Measurements from ENCODE around the gene MAML2. TPM values are rescaled to one million over a fixed set of nuclear protein-coding genes. Genes with fewer than 3 reads are reported as not detected.

Gene MAML2
- total and polyA plus RNA-seq, 9 of the 15 experiments (the other 6 are each of a cell fraction or from before 2014, with no cell fraction given), result 0.79 to 6.8 (median 4.8) TPM

- no peak for ATAC-seq
- 54% methylated on average over 2 of the region's 2 CpGs for WGBS (ENCODE audit: insufficient coverage, low coverage, missing lambda C conversion rate)
- TF ChIP-seq ZBTB33 (CRISPR knock-in tag; IDR thresholded peaks at IDR 0.05) (no peak), KDM1A (IDR thresholded peaks at IDR 0.05) (no peak), ZNF175 (CRISPR knock-in tag; IDR thresholded peaks at IDR 0.05; ENCODE audit: low read depth) (no peak), TAL1 (IDR thresholded peaks at IDR 0.05) (no peak), PHF21A (IDR thresholded peaks at IDR 0.05; ENCODE audit: borderline replicate concordance, low read depth) (no peak), NKRF (IDR thresholded peaks at IDR 0.05; ENCODE audit: borderline replicate concordance) (no peak), ZBTB26 (CRISPR knock-in tag; IDR thresholded peaks at IDR 0.05) (no peak), UBTF (IDR thresholded peaks at IDR 0.05; ENCODE audit: borderline replicate concordance in 1 of 2, low read depth in 2 of 2, low read length in 2 of 2) (no peak), THAP7 (CRISPR knock-in tag; IDR thresholded peaks at IDR 0.05) (no peak), HNRNPK (IDR thresholded peaks at IDR 0.05; ENCODE audit: low read depth, low read length, poor library complexity, severe bottlenecking) (no peak), ZNF77 (CRISPR knock-in tag; IDR thresholded peaks at IDR 0.05) (no peak)
- TF ChIP-seq, protein P1, sequence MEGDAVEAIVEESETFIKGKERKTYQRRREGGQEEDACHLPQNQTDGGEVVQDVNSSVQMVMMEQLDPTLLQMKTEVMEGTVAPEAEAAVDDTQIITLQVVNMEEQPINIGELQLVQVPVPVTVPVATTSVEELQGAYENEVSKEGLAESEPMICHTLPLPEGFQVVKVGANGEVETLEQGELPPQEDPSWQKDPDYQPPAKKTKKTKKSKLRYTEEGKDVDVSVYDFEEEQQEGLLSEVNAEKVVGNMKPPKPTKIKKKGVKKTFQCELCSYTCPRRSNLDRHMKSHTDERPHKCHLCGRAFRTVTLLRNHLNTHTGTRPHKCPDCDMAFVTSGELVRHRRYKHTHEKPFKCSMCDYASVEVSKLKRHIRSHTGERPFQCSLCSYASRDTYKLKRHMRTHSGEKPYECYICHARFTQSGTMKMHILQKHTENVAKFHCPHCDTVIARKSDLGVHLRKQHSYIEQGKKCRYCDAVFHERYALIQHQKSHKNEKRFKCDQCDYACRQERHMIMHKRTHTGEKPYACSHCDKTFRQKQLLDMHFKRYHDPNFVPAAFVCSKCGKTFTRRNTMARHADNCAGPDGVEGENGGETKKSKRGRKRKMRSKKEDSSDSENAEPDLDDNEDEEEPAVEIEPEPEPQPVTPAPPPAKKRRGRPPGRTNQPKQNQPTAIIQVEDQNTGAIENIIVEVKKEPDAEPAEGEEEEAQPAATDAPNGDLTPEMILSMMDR (IDR thresholded peaks at IDR 0.05 in 2 of 3, conservative IDR thresholded peaks at IDR 0.05 in 1 of 3; ENCODE audit: insufficient read depth in 2 of 3, low read depth in 1 of 3, low read length in 3 of 3), result no peak
Observed at GRCh38 chr11:96124155-96124554, 218.8 kb downstream of the MAML2 start.

More at GRCh38 chr11:96124155-96124554, 218.8 kb downstream of the MAML2 start:
- ChIA-PET CTCF (ENCODE audit: low intra/inter-chr PET ratio) (no interaction called here), POLR2A (interaction anchor here (0.6 kb wide), 1 partner anchor 9 kb away, joined by 3 read pairs; no protein-coding TSS in a partner anchor)
- in situ Hi-C loops (cut with MboI), result no loop called here
- Histone ChIP-seq H3K27me3 (ENCODE audit: control insufficient read depth in 2 of 2, insufficient read depth in 2 of 2, low read length in 2 of 2) (no peaks in the 10 kb centered on the region), H4K20me1 (replicated peaks; ENCODE audit: control insufficient read depth, insufficient read depth, low read length) (no peaks in the 10 kb centered on the region), H3K9me3 (replicated peaks; ENCODE audit: control insufficient read depth, insufficient read depth, low read depth, low read length) (no peaks in the 10 kb centered on the region), H3K4me2 (ENCODE audit: insufficient read depth, low read length) (no peak overlapping the region), H3K36me3 (ENCODE audit: control insufficient read depth, insufficient read depth, low read length) (no peaks in the 10 kb centered on the region), H3K9me1 (ENCODE audit: control insufficient read depth, insufficient read depth, low read length) (no peaks in the 10 kb centered on the region), H3K4me1 (replicated peaks in 1 of 2; ENCODE audit: control insufficient read depth in 2 of 2, insufficient read depth in 2 of 2, low read length in 2 of 2) (no peaks in the 10 kb centered on the region), H2AFZ (ENCODE audit: low read depth, low read length) (no peak overlapping the region), H3K79me2 (ENCODE audit: control insufficient read depth, insufficient read depth, low read length) (no peaks in the 10 kb centered on the region), H3K27ac (ENCODE audit: extremely low read depth, low read depth, low read length) (no peak overlapping the region), H3K4me3 (no peak overlapping the region), H3K9ac (ENCODE audit: insufficient read depth in 1 of 2, low read depth in 2 of 2, low read length in 2 of 2) (no peak overlapping the region)
- no peak for FAIRE-seq
- DNase-seq (ENCODE audit: extremely low read depth in 1 of 4, low spot score in 3 of 4), result no peak
- no TSS peak for BruUV-seq (replicated peaks)
- intact Hi-C loops (cut with micrococcal nuclease), result no loop called here

Data from K562 (cell line).